Measurements from ENCODE around the gene RAB17.
"Not testable (repeated sequence)": the region's sequence is repeated elsewhere in the genome, so short reads cannot be mapped to it uniquely, and the experiment has no call there.

The RAB17 gene

DNA sequence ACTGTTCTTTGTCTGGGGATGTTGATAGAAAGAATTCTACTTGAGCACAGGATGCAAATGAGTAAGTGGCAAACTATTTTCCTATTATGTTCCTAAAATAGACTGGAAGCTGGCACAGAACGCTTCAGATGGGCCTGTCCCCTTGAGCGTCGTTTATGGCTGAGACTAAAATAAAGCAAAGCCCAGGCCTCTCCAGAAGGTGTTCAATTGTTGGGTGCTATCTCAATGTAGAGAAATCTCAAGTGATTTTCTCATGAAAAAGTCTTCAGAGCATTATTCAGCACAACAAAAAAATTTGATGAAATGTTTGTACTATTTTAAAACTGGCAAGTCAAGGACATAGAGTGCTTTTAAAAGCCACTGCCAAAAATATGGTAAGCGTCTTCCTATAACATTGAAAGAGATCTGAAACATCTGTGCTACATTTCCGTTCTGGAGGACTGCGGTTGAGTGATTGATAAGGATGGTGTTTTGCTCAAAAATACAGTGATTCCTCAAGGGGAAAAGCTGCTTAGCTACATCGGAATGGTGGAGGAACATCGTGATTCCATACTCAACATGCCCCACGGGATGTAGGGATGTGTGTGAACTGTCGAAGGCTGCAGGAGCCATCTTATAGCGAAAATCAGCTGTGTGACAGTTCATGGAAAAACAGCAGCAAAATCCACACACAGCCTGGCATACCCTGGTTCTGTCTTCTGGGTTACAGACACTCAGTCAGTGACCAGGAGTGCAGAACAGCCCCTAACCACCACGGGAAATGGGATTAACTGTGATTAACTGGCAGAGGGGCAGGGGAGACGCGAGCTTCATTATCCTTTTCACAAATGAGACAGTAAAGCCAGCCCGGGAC, 26.4 kb upstream of the RAB17 start:
- no peak for DNase-seq (ENCODE audit: low read depth in 1 of 2, low spot score in 1 of 2)
- TF ChIP-seq JUND (IDR thresholded peaks at IDR 0.05; ENCODE audit: low read depth), result no peak
- in situ Hi-C loops (cut with HindIII; ENCODE audit: low pct_unique_long_range_greater_than_20kb, low sequenced_read_pairs), result no loop called here

DNA sequence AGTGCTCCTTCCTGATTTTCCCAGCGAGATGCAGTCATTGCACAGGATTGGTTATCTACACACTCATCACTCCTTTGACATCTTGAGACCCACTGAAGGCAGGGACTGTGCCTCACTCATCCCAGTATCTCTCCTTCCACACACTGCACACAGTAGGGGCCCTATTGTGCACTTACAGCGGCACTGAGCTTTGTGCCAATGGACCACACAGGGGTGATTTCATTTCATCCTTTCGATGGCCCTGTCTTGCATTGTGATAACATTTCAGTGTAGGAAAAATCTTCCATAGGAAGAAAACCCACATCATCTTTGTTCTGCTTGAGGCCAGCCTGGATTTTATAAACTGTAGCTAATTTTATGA, 25.8 kb upstream of the RAB17 start:
- DNase-seq (ENCODE audit: low read depth in 1 of 2, low spot score in 1 of 2), result no peak
- in situ Hi-C loops (cut with HindIII; ENCODE audit: low pct_unique_long_range_greater_than_20kb, low sequenced_read_pairs), result no loop called here
- no peak for TF ChIP-seq JUND (IDR thresholded peaks at IDR 0.05; ENCODE audit: low read depth)

DNA sequence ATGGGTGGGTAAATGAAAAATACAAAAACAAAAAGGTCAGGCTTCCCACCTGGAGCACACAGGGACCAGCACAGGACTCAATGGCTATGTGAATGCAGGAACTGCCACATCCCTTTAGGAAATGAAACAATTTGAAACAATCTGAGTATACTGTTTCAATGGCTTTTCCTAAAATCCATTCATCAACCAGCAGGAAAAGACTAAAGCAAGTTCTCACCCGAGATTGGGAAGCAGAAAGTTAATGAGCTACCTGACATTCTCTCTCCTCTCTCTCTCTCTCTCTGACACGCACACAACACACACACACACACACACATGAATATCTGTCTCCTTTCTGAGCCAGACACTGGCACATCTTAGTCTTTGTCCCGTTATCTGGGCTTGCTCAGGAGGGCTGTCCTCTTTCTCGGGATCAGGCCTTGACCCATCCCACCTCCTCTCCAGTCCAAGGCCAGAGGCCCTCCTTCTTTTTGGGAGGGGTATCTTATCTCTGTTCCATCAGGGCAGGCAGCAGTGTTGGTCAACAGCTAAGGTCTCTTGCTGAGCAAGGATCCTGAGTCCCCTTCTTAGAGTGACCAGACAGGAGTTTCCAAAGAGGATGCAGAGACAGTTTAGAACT, 25.2 kb upstream of the RAB17 start:
- in situ Hi-C loops (cut with HindIII; ENCODE audit: low pct_unique_long_range_greater_than_20kb, low sequenced_read_pairs), result no loop called here
- no peak for DNase-seq (ENCODE audit: low read depth in 1 of 2, low spot score in 1 of 2)

DNA sequence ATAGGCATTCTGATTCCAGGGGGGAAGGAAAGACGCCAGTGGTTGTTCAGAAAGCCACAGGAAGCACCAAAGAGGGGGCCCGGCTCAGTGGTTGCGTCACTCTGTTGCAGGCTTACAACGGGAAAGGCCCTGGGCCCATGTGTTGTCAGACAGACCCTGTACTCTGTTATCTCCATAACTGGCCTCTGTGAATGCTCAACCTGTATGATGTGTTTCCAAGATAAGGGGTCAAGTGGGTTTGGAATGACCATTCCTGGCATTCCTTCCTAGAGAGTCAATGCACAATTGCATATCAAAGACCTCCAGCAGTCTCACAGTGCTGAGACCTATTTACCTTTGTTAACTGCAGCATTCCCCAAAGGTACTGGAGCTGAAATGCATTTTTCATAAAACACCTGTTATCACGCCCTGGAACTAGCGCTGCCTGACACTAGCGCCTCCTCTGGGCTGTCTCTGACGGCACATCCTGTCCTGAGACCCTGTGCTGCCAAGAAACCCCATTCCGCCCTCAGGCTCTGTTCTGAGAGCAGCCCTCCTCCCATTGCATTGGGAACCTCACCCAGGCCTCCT, 23.7 kb upstream of the RAB17 start:
- no peak for DNase-seq (ENCODE audit: low read depth in 1 of 2, low spot score in 1 of 2)
- in situ Hi-C loops (cut with HindIII; ENCODE audit: low pct_unique_long_range_greater_than_20kb, low sequenced_read_pairs), result no loop called here

More for the DNA sequence above, 25.2 kb upstream of the RAB17 start:
- TF ChIP-seq JUND (IDR thresholded peaks at IDR 0.05; ENCODE audit: low read depth), result no peak

DNA sequence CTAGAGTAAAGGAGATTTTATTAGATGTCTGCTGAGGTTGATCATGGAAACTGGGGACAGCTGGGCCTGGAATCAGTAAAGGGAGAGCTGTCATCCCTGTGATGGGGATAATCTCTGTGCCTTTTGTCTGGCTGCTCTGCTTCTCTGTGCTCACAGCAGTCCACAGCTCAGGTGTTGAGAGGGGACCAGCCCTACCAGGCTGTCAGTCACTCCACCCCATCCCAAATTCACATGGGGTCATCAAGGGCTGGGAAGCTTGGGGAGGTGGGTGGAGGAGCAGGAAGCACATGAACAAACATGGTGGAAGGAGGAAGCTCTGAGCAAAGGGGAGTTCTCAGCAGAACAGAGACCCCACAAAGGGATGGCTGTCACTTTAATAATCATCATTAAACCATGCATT, 23.1 kb upstream of the RAB17 start:
- no peak for TF ChIP-seq JUND (IDR thresholded peaks at IDR 0.05; ENCODE audit: low read depth)
- in situ Hi-C loops (cut with HindIII; ENCODE audit: low pct_unique_long_range_greater_than_20kb, low sequenced_read_pairs), result no loop called here
- DNase-seq (ENCODE audit: low read depth in 1 of 2, low spot score in 1 of 2), result no peak

More for the DNA sequence above, 23.7 kb upstream of the RAB17 start:
- TF ChIP-seq JUND (IDR thresholded peaks at IDR 0.05; ENCODE audit: low read depth), result no peak

DNA sequence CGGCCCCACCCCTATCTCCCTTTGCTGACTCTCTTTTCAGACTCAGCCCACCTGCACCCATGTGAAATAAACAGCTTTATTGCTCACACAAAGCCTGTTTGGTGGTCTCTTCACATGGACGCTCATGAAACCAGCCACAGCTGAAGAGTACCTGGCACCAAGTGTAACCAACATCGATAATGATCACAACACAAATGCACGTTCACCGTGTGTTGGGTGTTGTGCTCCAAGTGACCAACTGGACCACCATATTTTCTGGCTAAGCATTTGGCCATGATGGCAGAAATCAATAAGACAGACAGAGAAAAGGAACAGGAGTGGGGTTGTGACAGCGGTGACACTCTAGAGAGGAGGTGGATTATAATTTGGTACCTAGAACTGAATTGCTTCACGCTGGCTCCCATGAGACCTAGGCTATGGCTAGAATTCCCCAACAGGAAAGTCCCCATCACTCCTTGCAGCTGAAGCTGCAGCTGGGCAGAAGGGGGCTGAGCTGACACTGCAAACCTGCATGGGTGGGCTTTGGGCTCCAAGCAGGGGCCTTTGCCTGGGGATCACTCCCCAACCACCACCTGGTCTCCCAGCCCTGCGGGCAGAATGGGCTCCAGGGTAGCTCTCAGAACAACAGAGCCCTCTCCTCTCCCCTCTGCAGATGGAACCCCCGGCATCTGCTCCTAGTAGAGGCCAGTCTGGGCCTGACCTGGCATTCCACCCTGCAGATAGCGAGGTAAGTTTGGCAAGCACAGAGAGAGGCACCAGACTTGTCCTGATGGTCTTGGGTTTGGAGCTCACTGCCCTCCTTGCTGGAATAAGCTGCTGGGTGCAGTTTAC, 22.2 kb upstream of the RAB17 start:
- TF ChIP-seq JUND (IDR thresholded peaks at IDR 0.05; ENCODE audit: low read depth), result no peak
- in situ Hi-C loops (cut with HindIII; ENCODE audit: low pct_unique_long_range_greater_than_20kb, low sequenced_read_pairs), result no loop called here
- DNase-seq (ENCODE audit: low read depth in 1 of 2, low spot score in 1 of 2), result no peak

DNA sequence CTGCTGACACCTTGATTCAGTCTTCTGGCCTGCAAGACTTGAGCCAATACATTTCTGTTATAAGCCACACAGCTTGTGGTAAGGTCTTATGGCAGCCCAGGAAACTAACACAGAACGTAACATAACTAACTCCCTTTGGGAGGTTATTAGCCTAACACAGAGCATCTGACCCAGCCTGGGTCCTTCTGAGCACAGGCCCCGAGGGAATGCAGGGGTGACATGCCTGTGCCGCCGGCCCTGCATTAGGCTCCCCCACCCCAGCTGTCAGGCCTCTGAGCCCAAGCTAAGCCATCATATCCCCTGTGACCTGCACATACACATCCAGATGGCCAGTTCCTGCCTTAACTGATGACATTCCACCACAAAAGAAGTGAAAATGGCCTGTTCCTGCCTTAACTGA, 16.0 kb upstream of the RAB17 start:
- DNase-seq (ENCODE audit: low read depth in 1 of 2, low spot score in 1 of 2); in situ Hi-C loops (cut with HindIII; ENCODE audit: low pct_unique_long_range_greater_than_20kb, low sequenced_read_pairs): not testable (repeated sequence)

DNA sequence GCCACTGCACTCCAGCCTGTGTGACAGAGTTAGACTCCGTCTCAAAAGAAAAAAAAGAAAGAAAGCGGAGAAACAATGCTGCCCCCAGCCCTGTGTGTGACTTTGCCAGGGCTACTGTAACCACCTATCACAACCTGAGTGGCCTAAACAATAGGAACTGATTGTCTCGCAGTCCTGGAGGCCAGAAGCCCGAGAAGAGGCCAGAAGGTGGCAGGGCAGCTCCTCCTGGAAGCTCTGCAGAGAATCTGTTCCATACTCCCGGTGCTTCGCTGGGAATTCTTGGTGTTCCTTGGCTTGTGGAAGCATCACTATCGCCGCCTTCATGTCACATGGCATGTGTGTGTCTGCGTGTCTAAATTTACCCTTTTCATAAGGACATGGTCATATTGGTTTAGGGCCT, 14.4 kb upstream of the RAB17 start:
- in situ Hi-C loops (cut with HindIII; ENCODE audit: low pct_unique_long_range_greater_than_20kb, low sequenced_read_pairs), result no loop called here
- peak in 1 of 2 experiments; percentile 77 for DNase-seq (ENCODE audit: low read depth in 1 of 2, low spot score in 1 of 2)
- TF ChIP-seq JUND (IDR thresholded peaks at IDR 0.05; ENCODE audit: low read depth), result no peak

DNA sequence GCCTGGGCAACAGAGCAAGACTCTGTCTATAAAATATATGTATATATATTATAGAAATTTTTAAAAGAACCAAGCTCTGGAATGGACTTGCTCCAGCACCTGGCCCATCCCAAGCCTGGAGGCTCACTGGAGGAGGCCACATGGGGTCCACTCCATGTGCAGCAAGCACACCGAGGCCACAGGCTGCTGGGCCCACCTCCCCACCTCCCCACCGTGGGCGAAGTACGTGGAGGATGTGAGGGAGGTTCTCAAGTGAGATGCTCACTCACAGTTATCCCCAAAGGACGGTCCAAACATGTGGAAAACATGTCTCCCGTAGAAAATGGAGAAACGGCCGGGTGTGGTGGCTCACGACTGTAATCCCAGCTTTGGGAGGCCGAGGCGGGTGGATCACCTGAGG, 13.9 kb upstream of the RAB17 start:
- no peak for DNase-seq (ENCODE audit: low read depth in 1 of 2, low spot score in 1 of 2)
- TF ChIP-seq JUND (IDR thresholded peaks at IDR 0.05; ENCODE audit: low read depth), result no peak
- in situ Hi-C loops (cut with HindIII; ENCODE audit: low pct_unique_long_range_greater_than_20kb, low sequenced_read_pairs), result no loop called here

DNA sequence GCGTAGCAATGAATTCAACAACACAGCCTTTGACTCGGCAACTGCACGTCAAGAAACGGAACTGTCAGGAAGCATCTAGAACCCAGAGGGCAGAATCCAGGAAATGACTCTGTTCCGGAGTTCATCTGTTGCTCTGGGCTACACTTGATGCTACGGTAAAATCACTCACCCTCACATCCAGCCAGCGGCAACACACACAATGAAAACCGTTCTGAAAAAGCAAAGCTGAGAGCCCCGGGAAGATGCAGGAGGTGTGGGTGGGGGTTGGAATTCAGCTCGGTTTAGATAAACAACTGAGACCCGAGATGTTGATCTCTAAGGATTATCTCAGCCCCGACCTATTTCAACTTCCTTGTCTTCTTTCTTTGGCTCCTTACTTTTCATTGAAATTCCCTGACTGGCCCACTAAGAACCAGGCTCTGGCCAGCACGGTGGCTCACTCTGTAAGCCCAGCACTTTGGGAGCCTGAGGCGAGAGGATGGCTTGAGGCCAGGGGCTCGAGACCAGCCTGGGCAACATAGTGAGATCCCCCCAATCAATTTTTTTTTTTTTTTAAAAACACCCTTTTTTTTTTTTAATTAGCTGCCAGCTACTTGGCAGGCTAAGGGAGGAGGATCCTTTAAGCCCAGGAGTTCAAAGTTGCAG, 13.3 kb upstream of the RAB17 start:
- DNase-seq (ENCODE audit: low read depth in 1 of 2, low spot score in 1 of 2), result no peak
- no peak for TF ChIP-seq JUND (IDR thresholded peaks at IDR 0.05; ENCODE audit: low read depth)
- in situ Hi-C loops (cut with HindIII; ENCODE audit: low pct_unique_long_range_greater_than_20kb, low sequenced_read_pairs), result no loop called here

DNA sequence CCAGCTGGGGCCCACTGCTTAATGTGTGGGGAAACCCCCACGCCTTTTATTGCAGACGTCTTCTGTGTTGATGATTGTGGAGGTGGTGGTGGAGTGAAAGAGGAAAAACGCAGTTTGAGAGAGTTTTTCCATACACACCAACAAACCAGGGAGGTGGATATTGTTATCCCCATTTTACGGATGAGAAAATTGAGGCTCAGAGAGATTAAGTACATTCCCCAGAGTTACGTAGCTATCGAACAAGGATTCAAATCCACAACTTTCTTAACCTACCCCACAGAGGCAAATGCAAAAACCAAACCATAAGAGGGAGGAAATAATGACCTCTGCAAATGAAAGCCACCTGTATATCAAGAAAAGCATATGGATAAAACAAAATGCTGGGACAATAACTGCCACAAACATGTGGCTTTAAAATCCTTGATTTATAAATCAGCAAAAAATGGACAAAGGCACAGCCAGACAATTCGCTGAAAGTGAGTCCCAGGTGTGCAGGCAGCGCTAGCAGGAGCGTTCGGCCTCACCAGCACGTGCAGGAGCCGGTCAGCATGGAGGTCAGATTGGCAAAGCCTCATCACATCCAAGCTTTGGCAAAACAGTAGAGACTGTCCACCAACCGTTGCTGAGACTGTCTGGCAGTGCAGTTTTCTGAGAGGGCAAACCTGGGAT, 12.6 kb upstream of the RAB17 start:
- in situ Hi-C loops (cut with HindIII; ENCODE audit: low pct_unique_long_range_greater_than_20kb, low sequenced_read_pairs), result no loop called here
- no peak for TF ChIP-seq JUND (IDR thresholded peaks at IDR 0.05; ENCODE audit: low read depth)
- no peak for DNase-seq (ENCODE audit: low read depth in 1 of 2, low spot score in 1 of 2)

DNA sequence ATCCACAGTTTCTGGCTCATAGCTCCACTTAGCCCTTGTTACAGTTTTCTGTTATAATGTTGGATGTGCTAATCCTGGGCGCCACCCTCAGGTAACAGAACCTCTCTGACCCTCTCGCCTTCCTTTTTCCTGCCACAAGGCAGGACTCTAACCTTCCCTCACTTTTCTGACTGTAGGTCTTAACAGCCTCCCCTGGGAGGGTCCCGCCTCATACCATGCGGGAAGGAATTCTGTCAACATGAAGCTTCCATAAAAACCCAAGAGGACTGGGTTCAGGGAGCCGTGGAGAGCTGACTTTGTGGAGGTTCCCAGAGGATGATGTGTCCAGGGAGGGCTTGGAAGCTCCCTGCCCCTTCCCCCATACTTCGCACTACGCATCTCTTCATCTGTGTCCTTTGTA, 11.9 kb upstream of the RAB17 start:
- in situ Hi-C loops (cut with HindIII; ENCODE audit: low pct_unique_long_range_greater_than_20kb, low sequenced_read_pairs), result no loop called here
- DNase-seq (ENCODE audit: low read depth in 1 of 2, low spot score in 1 of 2), result no peak
- TF ChIP-seq JUND (IDR thresholded peaks at IDR 0.05; ENCODE audit: low read depth), result no peak
